Femur (tissue), 1 donor: ENCODE results near the gene C1orf226.

Experiments
- DNase-seq: peaks from one replicate; pipeline ENCODE4 v3.0.0-alpha.2; 2017

C1orf226 gene

GRCh38 chr1:162386292-162387225 is 5.0 kb downstream of the C1orf226 start:
- no peak for DNase-seq

DNA sequence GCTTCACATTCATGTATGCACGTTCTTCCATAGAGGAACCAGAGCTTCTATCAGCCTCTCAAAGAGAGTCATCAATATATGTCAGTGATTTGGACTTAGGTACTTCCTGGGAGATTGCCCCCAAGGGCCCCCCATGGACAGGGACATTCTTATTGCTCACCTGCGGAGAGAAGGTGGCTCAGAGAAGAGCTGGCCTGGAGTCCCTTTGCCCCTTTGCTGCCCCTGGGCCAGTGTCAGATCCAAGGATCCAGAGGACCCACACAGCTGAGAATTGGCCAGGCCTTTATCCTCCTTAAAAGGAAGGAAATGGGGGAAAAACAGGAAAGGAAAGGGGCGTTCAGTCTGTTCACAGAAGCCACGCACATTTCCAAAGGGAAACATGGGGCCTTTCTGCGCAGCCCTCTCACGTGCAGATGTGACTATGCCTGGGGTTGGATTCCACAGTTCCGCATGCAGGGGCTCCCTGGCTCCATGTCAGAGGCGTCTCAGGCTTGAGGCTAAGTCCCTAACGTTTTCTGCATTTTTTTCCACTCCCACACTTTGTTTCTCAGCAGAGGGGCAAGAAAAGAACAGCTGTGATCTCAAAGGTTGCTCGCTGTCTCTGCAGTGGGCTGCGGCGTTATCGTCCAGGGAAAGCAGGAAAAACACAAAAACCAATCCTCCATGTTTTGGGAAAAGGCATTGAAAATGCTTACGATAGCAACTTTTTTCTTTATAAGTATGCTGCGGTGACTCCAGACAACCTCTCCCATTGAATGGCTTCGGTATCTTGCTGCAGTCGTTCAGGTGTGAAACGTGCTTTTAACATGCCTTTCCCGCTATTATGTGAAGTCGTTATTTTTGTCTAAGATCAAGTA is 5.9 kb downstream of the C1orf226 start:
- DNase-seq, result no peak

DNA sequence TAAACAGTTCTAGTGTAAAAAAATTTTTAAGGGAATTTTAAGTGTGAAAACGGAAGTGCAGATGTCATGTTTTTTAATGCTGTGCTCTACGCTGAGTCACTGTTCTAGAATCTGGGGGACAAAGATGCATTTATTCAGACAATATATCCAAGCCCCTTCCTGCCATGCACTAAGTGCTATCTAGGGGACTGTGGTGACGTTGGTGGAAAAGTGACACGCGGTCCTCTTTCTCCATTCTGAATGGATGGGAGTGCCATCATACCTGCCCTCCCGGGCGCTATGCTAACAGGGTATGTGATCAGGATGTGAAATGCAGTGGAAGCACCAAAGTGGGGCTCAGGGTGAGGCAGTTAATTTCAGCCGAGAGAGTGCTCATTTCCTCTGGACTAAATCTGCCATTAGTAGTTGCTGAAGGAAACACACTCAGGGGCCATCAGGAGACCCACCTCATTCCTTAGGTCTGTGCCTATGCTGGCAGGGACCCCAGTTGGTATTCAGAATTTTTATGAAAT is 6.6 kb downstream of the C1orf226 start:
- no peak for DNase-seq

DNA sequence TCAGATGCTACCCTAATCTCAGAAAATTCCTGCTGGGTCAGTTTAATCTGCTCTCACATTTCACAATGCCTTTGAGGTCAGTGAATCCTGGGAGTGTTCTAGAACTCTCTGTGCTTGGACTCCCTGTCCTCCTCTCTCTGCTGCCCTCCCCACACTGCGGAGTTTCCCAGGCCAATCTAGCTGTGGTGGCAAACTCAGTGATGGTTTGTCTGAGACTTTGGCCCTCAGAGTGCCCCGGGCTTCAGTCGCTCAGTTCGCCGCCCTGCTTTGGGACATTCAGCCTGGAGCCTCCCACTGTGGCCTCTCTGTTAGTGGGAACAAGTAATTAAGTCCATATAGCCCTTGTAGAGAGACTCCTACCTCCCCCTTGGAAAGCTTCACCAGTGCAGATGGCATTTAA is 7.1 kb downstream of the C1orf226 start:
- DNase-seq, result no peak

- no peak for DNase-seq
Observed at GRCh38 chr1:162389021-162389818, 7.7 kb downstream of the C1orf226 start.

DNA sequence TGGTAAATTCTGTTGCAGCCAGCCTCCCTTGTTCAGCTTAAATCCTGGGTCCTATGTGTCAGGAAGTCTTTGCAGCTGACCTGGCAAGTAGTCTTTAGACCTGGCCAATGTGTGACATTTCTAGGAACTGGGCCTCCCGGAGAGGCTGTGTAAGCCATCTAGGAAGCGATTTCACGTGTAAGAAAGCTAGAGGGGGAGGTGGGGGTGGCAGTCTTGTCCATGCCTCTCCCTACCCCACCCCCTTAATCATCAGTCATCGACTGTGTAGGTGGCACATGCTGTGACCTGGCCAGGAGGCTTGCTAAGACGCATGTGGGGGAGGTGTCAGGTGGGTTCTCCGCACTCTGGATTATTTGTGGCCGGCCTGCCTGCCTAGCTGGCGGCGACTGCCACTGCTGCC is 8.4 kb downstream of the C1orf226 start:
- no peak for DNase-seq

DNA sequence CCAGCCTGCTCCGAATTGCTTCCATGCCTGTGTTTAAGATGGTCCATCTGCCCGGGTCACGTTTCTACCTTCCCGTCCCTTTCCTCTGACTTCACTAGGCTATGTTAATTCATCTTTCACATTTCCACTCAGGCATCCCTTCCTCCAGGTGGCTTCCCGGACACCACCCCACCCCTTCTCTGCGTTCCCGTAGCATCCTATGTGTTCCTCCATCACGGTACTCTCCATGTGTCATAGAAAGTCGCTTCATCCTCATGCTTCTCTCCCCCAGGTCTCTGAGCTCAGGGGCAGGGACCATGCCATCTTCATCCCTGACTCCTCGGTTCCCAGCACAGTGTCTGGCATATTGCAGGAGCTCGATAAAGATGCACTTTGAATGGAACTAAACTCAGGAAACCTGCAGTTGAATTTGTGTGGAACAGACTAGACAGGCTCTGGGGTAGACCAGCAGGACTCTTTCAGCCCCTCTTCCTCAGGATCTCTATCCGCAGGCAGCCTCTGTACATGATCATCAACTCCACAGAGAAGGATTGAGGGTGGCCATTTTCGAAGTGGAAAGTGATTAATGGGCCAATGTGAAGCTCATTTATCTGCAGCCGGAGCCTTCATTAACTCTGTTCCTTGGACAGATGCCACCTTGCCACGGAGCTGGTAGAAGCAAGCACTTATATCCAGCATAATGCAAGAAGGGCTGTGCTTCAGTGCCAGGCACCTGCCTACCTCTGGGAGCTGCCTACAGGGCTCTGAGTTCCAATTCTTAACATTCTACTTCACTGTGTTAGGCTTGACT is 9.1 kb downstream of the C1orf226 start:
- DNase-seq, result no peak

DNA sequence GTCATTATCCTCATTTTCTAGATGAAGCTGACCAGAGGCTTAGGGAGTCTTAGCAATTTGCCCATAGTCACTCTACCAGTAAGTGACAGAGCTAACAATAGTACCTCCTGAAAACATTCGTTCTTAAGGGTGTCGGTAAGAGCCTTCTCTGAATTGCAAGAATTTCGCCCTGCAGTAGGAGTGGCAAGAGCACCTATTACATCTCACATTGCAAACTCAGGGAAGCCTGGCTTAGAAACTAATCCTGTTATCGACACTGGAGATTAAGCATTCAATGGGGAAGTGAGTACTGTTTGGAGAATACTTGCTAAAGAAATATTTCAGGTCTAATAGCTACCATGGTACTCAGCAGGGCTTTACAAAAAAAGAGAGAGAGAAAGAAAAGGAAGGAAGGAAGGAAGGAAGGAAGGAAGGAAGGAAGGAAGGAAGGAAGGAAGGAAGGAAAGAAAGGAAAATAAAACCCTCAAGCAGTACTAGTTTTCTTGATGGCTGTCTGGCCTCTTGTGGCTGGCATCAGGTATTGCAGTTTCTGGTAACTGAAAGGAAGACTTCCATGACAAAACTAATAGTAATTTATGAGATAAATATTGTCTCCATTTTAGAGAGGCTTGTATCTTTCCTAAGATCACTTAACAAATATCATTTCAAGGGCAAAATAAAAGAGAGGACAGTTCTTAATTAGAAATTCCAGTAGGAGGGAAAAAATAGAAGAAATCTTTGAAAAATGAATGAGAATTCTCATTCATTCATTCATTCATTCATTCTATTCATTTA is 10.4 kb downstream of the C1orf226 start:
- DNase-seq, result no peak

DNA sequence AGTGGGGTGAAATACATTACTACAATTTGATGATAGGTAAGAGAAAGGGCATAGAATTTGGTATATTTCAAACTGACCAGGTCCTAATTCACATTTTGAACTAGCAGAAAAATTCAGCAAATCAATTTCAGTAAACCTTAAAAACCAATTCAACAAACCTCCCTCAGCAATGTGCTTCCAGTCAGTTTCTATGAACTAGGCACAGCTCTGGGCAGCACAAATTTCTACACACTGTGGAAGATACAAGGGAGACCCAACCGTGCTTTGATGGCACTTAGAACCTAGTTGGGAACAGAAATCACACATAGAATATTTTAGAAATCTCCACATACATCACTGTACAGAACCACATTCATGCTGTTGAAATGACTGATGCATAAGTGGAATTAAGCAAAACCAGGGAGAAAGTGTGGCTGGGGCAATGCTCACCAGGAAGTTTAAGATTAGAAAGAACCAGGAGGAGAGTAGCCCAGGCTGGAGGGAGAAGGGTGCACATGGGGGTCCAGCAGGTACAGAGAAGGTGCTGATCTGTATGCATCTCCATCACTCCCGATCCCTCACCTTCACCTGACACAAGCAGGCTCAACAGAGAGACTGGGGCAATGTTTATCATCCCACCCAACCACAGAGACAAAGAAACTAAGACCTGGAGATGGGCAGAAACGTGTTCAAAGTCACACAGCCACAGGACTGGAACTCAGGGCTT is 14.8 kb downstream of the C1orf226 start:
- DNase-seq, result no peak

GRCh38 chr1:162397039-162397448 is 15.5 kb downstream of the C1orf226 start:
- DNase-seq, result no peak

GRCh38 chr1:162397943-162398560 is 16.5 kb downstream of the C1orf226 start:
- no peak for DNase-seq

- no peak for DNase-seq
Observed at GRCh38 chr1:162398999-162399580, 17.6 kb downstream of the C1orf226 start.

GRCh38 chr1:162400790-162401355 is 19.3 kb downstream of the C1orf226 start:
- DNase-seq, result no peak

DNA sequence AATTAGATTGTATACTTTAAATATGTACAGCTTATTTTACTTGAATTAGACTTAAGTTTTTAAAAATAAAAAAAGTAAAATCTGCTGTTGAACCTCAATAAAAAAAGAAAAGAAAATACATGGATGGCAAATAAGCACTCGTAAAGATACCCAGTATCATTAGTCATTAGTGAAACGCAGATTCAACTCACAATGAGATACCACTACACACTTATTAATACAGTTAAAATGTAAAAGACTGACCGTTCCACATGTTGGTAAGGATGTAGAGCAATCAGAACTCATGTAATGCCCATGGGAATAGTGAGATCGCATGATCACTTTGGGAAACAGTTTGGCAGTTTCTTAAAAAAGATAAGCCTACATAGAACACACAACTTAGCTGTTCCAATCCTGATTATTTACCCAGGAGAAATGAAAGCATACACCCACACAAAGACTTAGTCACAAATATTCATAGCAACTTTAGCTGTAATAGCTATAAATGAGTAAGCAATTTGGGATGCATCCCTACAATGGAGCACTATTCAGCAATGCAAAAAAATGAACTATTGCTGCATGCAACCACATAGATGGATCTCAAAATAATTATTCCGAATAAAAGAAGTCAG is 23.1 kb downstream of the C1orf226 start:
- no peak for DNase-seq

DNA sequence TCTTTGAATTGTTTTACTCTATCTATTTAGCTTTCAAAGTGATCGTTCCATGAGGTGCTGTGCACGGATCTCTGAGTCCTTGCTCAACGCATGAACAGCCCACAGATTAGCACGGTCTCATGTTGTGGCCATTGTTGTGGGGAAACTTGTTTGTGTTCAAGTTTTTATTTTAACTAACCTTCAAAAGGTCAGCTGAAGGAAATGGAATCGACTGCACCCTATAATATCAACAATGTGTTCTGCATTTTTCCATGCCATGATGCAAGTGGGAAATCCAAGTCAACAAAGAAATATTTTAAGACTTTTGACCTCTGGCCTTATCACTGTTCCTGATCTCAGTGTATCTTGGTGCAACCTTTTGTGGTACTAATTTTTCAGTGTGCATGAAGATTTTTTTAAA is 24.3 kb downstream of the C1orf226 start:
- DNase-seq, result no peak

GRCh38 chr1:162406811-162407210 is 25.3 kb downstream of the C1orf226 start:
- no peak for DNase-seq

- DNase-seq, result no peak
Observed at GRCh38 chr1:162407539-162407938, 26.0 kb downstream of the C1orf226 start.

DNA sequence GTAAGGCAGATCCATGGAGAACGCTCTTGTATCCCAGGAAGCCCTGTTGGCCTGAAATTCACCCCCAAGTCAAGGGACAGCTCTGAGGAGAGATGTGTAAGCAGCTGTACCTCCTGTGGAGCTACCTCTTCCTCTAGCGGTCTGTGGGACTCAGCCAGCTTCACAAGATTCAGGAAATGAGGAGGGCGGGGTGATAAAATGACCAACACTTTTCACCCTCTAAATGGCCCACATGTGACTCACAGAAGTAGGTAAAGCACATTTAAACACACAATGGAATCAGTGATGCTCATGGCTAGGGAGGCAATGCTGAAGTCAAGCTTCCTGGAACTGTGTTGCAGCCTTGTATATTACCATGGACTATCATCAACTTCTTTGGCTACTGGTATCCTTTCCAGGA is 30.5 kb downstream of the C1orf226 start, which contains the start of gene SH2D1B:
TSS of gene SH2D1B (minus strand) at position 135 of the 400 bp plus-strand sequence. CDS start at position 15, 120 bp downstream.
- no peak for DNase-seq

GRCh38 chr1:162416215-162416614 is 34.7 kb downstream of the C1orf226 start:
- no peak for DNase-seq
